GM23248 (cell line): ENCODE results near the gene TENM4. TPM values are rescaled to one million over a fixed set of nuclear protein-coding genes. Genes with fewer than 3 reads are reported as not detected.

Experiments used
- DNase-seq: peaks from one replicate; pipeline ENCODE4 v3.0.0-alpha.2; 2015
- H2AFZ ChIP-seq: fragments of 200-600 bp; sonication (generic); 2 replicates; pipeline ENCODE4 v1.6.1; 2016; ENCODE audit warnings: antibody characterized with exemption
- H3F3A ChIP-seq: fragments of 200-600 bp; sonication (generic); 2 replicates; pipeline ENCODE4 v1.6.1; 2016; ENCODE audit warnings: mild to moderate bottlenecking, antibody characterized with exemption, mixed run types; ENCODE audit not compliant: insufficient read depth
- H3K27ac ChIP-seq: fragments of 200-600 bp; sonication (generic); 2 replicates; pipeline ENCODE4 v1.5.1; 2016; ENCODE audit warnings: mild to moderate bottlenecking
- H3K27me3 ChIP-seq: fragments of 200-600 bp; sonication (generic); replicated peaks from 2 replicates; pipeline ENCODE4 v1.6.1; 2016; ENCODE audit warnings: mild to moderate bottlenecking; ENCODE audit not compliant: insufficient read depth
- H3K36me3 ChIP-seq: fragments of 200-600 bp; sonication (generic); 2 replicates; pipeline ENCODE4 v1.6.1; 2016; ENCODE audit warnings: low read depth, mild to moderate bottlenecking
- H3K4me1 ChIP-seq: fragments of 200-600 bp; sonication (generic); 2 replicates; pipeline ENCODE4 v1.6.1; 2016; ENCODE audit warnings: mild to moderate bottlenecking; ENCODE audit not compliant: insufficient read depth
- H3K4me2 ChIP-seq: fragments of 200-600 bp; sonication (generic); one replicate; pipeline ENCODE4 v1.6.1; 2016; ENCODE audit warnings: mild to moderate bottlenecking; ENCODE audit not compliant: unreplicated experiment
- H3K4me3 ChIP-seq: fragments of 200-600 bp; sonication (generic); 2 replicates; pipeline ENCODE4 v1.5.1; 2016; ENCODE audit warnings: mild to moderate bottlenecking
- H3K79me2 ChIP-seq: fragments of 200-600 bp; sonication (generic); 2 replicates; pipeline ENCODE4 v1.6.1; 2016; ENCODE audit warnings: mild to moderate bottlenecking; ENCODE audit not compliant: insufficient read depth
- H3K9ac ChIP-seq: fragments of 200-600 bp; sonication (generic); 2 replicates; pipeline ENCODE4 v1.6.1; 2016; ENCODE audit warnings: mild to moderate bottlenecking
- H3K9me2 ChIP-seq: fragments of 200-600 bp; sonication (generic); 2 replicates; pipeline ENCODE4 v1.6.1; 2016; ENCODE audit warnings: mixed run types, mild to moderate bottlenecking, moderate library complexity; ENCODE audit not compliant: insufficient read depth
- H3K9me3 ChIP-seq: fragments of 200-600 bp; sonication (generic); one replicate; pipeline ENCODE4 v1.6.1; 2017; ENCODE audit warnings: low read depth
- H4K20me1 ChIP-seq: fragments of 200-600 bp; sonication (generic); 2 replicates; pipeline ENCODE4 v1.6.0; 2016; ENCODE audit not compliant: insufficient read depth
- EZH2 ChIP-seq: fragments of 200-600 bp; sonication (generic); IDR thresholded peaks from 2 replicates; pipeline ENCODE4 v1.6.1; 2018; ENCODE audit warnings: antibody characterized with exemption, mild to moderate bottlenecking; ENCODE audit not compliant: insufficient read depth, poor library complexity, severe bottlenecking
- EZH2phosphoT487 ChIP-seq: fragments of 200-600 bp; sonication (generic); IDR thresholded peaks from 2 replicates; pipeline ENCODE4 v1.6.1; 2018; ENCODE audit warnings: antibody characterized with exemption, moderate library complexity, mild to moderate bottlenecking, low read depth; ENCODE audit not compliant: insufficient read depth
- WGBS, 2 experiments: methylation state at CpG; one replicate each; pipeline ENCODE4 v1.1.6; 2015 to 2017; ENCODE audit warnings: low lambda C conversion rate in 2 of 2, low coverage in 1 of 2; ENCODE audit errors: missing lambda C conversion rate in 2 of 2; 5-methylcytosine and 5-hydroxymethylcytosine counted together
- in situ Hi-C: fragments of 300-500 bp; cut with MboI; formaldehyde crosslinking; loops from 2 replicates; pipeline ENCODE4 v1.15.0; 2020
- polyA plus RNA-seq: library from polyadenylated mRNA; unstranded; fragments of >200 nt; fragmentation: Nextera tagmentation; extraction: Ambion mirVana; gene quantifications from 2 replicates; pipeline ENCODE4 v1.2.1, GENCODE V29; 2016
- total RNA-seq: library from RNA; depleted of rRNA; stranded (reverse); fragments of >200 nt; shearing (Covaris generic); gene quantifications from 2 replicates; pipeline ENCODE4 v1.2.3, GENCODE V29; 2014

Gene TENM4
- total and polyA plus RNA-seq, 2 experiments from 2014 or later: 0.11 to 0.48 TPM

DNA sequence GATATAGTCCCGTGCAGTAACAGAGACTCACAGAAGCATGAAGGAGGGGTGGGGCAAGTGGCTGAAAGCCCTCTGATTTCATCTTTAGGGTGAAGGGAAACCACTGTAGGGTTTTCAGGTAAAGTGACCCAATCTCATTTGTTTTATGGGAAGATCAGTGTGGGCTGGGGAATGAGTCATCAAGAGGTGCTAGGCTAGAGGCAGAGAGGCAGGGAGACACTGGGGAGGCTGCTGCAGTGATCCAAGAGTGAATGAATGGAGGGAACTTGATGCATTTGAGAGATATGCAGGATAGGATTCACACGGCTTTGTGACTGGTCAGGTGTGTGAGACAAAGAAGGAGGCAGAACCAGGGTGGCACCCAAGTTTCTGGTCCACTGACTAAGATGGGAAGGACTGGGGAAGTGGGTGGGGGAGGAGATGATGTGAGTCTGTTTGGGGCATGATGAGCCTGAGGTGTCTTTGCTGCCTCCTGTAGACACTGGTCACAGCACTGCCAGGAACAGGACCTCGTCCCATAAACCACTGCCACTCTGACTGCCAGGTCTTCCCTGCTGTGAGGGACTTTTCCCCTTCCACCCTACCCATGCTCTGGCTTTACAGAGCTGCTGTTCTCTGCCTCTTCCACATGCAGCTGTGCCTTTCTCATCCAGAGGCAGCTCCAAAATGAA, 239.0 kb downstream of the TENM4 start:
- Histone ChIP-seq H3K27ac (no peak overlapping the region), H3K79me2 (no peaks in the 10 kb centered on the region), H3K9ac (no peak overlapping the region), H3K4me2 (no peak overlapping the region), H3F3A (no peaks in the 10 kb centered on the region), H3K9me3 (no peaks in the 10 kb centered on the region), H4K20me1 (no peaks in the 10 kb centered on the region), H3K4me1 (no peaks in the 10 kb centered on the region), H2AFZ (no peak overlapping the region), H3K36me3 (no peaks in the 10 kb centered on the region), H3K9me2 (no peaks in the 10 kb centered on the region), H3K27me3 (0 out of 2 replicates have a peak, but pooled peaks cover 3% of the 10 kb centered on the region), H3K4me3 (no peak overlapping the region)
- in situ Hi-C loops: no loop called here
- TF ChIP-seq EZH2 (no peak), EZH2phosphoT487 (no peak)
- WGBS, 2 experiments: 22 to 30% methylated on average over 3 of the region's 3 CpGs
- no peak for DNase-seq

DNA sequence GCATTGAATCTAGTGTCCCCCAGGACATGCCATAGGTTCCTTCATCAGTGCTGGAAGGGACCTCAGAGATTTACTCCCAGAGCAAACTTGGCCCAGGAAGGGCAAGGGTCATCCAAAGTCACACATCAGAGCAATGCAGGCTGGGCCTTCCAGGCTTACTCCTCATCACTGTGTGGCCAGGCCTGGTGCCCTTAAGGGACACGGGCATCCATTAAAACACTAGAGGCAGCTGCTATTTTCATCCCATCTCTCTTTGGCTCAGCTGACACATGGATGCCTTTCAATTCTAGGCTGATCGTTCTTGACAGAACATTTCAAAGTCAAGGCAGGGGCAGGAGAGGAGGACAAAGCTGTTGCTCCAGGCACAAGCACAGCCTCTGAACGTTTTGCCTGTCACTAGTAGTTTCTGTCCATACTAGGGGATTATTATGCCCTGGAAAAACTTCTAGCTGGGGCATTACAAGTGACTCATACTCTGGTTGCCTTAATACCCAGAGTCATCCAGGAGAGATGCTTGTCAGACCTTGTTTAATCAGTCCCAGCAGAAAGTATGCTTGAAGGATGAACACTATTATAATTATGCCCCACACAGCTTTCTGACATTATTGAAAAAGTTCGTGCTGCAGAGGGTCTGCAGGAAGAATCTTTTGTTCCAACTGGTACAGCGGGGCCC, 240.3 kb downstream of the TENM4 start:
- no peak overlapping the region for H3K4me3 ChIP-seq
- no peak for DNase-seq
- H3K27ac ChIP-seq: no peak overlapping the region
- 0 out of 2 replicates have a peak, but pooled peaks cover 3% of the 10 kb centered on the region for H3K27me3 ChIP-seq
- no peaks in the 10 kb centered on the region for H3K79me2 ChIP-seq
- no peaks in the 10 kb centered on the region for H3F3A ChIP-seq
- no peak overlapping the region for H2AFZ ChIP-seq
- H3K4me1 ChIP-seq: no peaks in the 10 kb centered on the region
- in situ Hi-C loops: no loop called here
- WGBS, 2 experiments: 39 to 44% methylated on average over 5 of the region's 5 CpGs
- no peak overlapping the region for H3K4me2 ChIP-seq
- no peaks in the 10 kb centered on the region for H3K9me2 ChIP-seq
- TF ChIP-seq EZH2phosphoT487: no peak
- no peak for TF ChIP-seq EZH2
- no peaks in the 10 kb centered on the region for H4K20me1 ChIP-seq
- no peak overlapping the region for H3K9ac ChIP-seq
- no peaks in the 10 kb centered on the region for H3K9me3 ChIP-seq
- H3K36me3 ChIP-seq: no peaks in the 10 kb centered on the region

DNA sequence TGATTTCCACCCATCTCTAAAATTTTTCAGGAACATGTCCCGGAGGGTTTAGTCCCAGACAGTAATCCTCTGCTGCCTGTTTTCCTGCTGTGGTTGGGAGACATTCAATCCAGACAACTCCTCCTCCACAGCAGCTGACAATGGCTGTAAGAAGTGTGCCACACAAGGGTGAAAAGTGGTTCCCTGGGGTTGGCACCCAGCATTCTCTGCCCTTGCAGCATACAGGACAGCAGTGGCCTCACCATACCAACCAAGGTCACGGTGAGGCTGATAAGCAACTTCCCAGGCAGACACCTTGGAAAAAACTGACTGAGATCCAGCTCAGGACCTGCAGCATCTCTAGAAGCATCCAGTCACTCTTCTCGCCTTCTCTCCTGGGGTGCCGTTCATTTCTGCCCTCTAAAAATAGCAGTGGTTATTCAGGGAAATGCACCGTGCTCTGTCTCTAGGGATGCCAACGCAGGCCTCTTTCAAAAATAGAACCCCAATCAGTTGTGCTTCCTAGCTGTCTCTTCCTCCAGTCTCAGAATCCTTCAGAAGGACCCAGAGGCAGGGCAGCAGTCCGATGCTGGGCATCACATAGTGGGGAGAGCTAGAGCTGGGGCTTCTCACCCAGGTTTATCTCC, 241.0 kb downstream of the TENM4 start:
- 0 out of 2 replicates have a peak, but pooled peaks cover 3% of the 10 kb centered on the region for H3K27me3 ChIP-seq
- no peak overlapping the region for H3K4me3 ChIP-seq
- TF ChIP-seq EZH2phosphoT487 (no peak), EZH2 (no peak)
- no peaks in the 10 kb centered on the region for H3K36me3 ChIP-seq
- no peak overlapping the region for H2AFZ ChIP-seq
- no peaks in the 10 kb centered on the region for H3K9me2 ChIP-seq
- no peaks in the 10 kb centered on the region for H4K20me1 ChIP-seq
- DNase-seq: no peak
- no peak overlapping the region for H3K4me2 ChIP-seq
- no peaks in the 10 kb centered on the region for H3K9me3 ChIP-seq
- H3F3A ChIP-seq: no peaks in the 10 kb centered on the region
- H3K9ac ChIP-seq: no peak overlapping the region
- in situ Hi-C loops: no loop called here
- no peaks in the 10 kb centered on the region for H3K79me2 ChIP-seq
- 44 to 51% methylated on average over 7 of the region's 7 CpGs for WGBS, 2 experiments
- H3K27ac ChIP-seq: no peak overlapping the region
- H3K4me1 ChIP-seq: no peaks in the 10 kb centered on the region

DNA sequence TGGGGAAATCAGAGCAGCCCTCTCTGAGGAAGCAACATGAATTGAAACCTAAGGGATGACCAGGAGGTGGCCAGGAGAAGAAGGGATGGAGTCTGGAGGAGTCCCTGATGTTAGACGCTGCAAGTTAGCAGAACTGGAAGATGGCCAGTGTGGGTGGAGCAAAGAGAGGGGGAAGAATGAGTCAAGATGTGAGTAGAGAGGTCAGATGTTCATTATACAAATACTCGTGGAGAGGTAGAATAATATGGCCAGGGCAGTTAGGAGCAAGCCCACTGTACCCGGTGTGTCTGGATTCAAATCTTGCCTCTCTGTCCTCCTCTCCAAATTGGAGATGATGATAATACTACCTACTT, 242.0 kb downstream of the TENM4 start:
- no peaks in the 10 kb centered on the region for H3K9me3 ChIP-seq
- no peaks in the 10 kb centered on the region for H4K20me1 ChIP-seq
- 0 out of 2 replicates have a peak, but pooled peaks cover 3% of the 10 kb centered on the region for H3K27me3 ChIP-seq
- peak; percentile 31 for DNase-seq
- 24 to 30% methylated on average over 3 of the region's 3 CpGs for WGBS, 2 experiments
- H3K4me3 ChIP-seq: no peak overlapping the region
- H3K4me1 ChIP-seq: no peaks in the 10 kb centered on the region
- in situ Hi-C loops: no loop called here
- no peaks in the 10 kb centered on the region for H3K36me3 ChIP-seq
- no peaks in the 10 kb centered on the region for H3F3A ChIP-seq
- no peak overlapping the region for H3K27ac ChIP-seq
- H2AFZ ChIP-seq: no peak overlapping the region
- H3K4me2 ChIP-seq: no peak overlapping the region
- H3K9ac ChIP-seq: no peak overlapping the region
- no peaks in the 10 kb centered on the region for H3K9me2 ChIP-seq
- TF ChIP-seq EZH2 (no peak), EZH2phosphoT487 (no peak)
- H3K79me2 ChIP-seq: no peaks in the 10 kb centered on the region
